ENCODE results near the gene EFNA5. TPM values are rescaled to one million over a fixed set of nuclear protein-coding genes. Genes with fewer than 3 reads are reported as not detected.

The EFNA5 gene
- total and polyA plus RNA-seq, 2 experiments from 2014 or later: 8.5 to 18.8 TPM

DNA sequence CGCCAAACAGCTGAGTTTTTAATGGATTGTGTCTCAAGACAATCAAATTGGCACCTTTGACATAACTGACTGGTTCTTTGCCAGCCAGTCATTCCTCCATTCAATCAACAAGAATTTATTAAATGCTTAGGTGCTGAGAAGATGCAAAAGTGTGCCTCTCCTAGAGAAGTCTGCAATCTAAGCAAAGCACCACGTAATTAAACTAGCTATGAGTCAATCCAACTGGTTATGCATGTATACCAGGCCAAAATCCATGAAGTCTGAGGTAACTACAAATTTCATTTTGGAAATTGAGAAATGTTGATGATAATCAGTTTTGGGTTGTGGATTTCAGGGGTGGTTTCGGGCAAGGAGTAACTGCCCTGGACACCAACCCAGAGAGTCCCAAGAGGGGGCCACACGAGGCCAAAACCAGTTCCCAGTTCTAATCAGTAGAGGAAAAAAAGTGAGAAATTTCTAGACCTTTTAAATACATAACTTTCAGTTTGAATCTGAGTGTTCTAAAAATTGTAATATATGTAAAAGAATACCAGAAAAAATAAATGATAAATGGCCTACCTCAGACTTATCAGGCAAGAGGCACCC lies 92.6 kb downstream of the EFNA5 start:
- H3K4me3 ChIP-seq: no peak overlapping the region
- H3K9me3 ChIP-seq (ENCODE audit: low read depth): no peaks in the 10 kb centered on the region
- H3K27me3 ChIP-seq: no peaks in the 10 kb centered on the region
- H2AFZ ChIP-seq: no peak overlapping the region
- peaks cover 79% of the 10 kb centered on the region for H3K79me2 ChIP-seq
- H3K27ac ChIP-seq: no peak overlapping the region
- DNase-seq (ENCODE audit: low spot score): no peak
- TF ChIP-seq, protein P1, sequence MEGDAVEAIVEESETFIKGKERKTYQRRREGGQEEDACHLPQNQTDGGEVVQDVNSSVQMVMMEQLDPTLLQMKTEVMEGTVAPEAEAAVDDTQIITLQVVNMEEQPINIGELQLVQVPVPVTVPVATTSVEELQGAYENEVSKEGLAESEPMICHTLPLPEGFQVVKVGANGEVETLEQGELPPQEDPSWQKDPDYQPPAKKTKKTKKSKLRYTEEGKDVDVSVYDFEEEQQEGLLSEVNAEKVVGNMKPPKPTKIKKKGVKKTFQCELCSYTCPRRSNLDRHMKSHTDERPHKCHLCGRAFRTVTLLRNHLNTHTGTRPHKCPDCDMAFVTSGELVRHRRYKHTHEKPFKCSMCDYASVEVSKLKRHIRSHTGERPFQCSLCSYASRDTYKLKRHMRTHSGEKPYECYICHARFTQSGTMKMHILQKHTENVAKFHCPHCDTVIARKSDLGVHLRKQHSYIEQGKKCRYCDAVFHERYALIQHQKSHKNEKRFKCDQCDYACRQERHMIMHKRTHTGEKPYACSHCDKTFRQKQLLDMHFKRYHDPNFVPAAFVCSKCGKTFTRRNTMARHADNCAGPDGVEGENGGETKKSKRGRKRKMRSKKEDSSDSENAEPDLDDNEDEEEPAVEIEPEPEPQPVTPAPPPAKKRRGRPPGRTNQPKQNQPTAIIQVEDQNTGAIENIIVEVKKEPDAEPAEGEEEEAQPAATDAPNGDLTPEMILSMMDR (IDR thresholded peaks at IDR 0.05; ENCODE audit: poor library complexity): no peak
- TF ChIP-seq EZH2 (IDR thresholded peaks at IDR 0.05; ENCODE audit: borderline replicate concordance) (no peak), EZH2phosphoT487 (IDR thresholded peaks at IDR 0.05; ENCODE audit: low read depth, severe bottlenecking, unreplicated experiment) (no peak)
- 93% methylated on average over 4 of the region's 4 CpGs for WGBS (ENCODE audit: low lambda C conversion rate, missing lambda C conversion rate)
- no peaks in the 10 kb centered on the region for H3K9me2 ChIP-seq (replicated peaks; ENCODE audit: insufficient read depth)
- H3K4me2 ChIP-seq: no peak overlapping the region
- H4K20me1 ChIP-seq (ENCODE audit: insufficient read depth, poor library complexity, severe bottlenecking): no peaks in the 10 kb centered on the region
- H3K4me1 ChIP-seq (ENCODE audit: insufficient read depth): no peaks in the 10 kb centered on the region
- H3K36me3 ChIP-seq (replicated peaks; ENCODE audit: insufficient read depth, low read depth): no peaks in the 10 kb centered on the region

DNA sequence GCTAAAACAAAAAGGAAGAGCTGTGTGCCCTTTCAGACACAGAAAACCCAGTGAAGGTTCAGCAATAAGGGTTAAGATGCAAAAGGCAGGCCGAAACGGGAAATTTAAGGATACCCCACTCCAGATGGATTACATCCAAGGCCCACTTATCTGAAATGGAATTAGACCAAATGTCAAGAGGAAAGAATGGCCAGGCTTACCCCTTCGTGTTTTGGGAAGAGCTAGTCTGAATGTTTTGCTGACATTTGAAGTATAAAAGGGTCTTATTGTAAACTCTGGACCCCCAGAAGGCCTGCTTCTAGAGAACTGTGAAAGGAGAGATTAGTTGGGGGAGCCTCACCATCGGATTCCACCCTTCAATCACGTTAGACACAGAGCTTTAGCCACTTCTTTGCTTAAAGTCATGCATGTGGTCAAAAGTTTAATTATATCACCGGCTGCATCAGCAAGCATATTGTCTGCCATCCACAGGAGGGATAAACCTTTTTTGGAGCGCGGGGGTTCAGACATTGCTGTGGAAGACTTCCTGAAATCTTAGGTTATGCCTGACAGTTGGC lies 93.3 kb downstream of the EFNA5 start:
- no peak for DNase-seq (ENCODE audit: low spot score)
- H3K4me2 ChIP-seq: no peak overlapping the region
- H4K20me1 ChIP-seq (ENCODE audit: insufficient read depth, poor library complexity, severe bottlenecking): no peaks in the 10 kb centered on the region
- peaks cover 79% of the 10 kb centered on the region for H3K79me2 ChIP-seq
- 66% methylated on average over 8 of the region's 8 CpGs for WGBS (ENCODE audit: low lambda C conversion rate, missing lambda C conversion rate)
- no peaks in the 10 kb centered on the region for H3K9me2 ChIP-seq (replicated peaks; ENCODE audit: insufficient read depth)
- H3K9me3 ChIP-seq (ENCODE audit: low read depth): no peaks in the 10 kb centered on the region
- TF ChIP-seq EZH2 (IDR thresholded peaks at IDR 0.05; ENCODE audit: borderline replicate concordance): no peak
- no peak overlapping the region for H3K27ac ChIP-seq
- H3K4me1 ChIP-seq (ENCODE audit: insufficient read depth): peaks cover 3% of the 10 kb centered on the region
- no peaks in the 10 kb centered on the region for H3K27me3 ChIP-seq
- no peak overlapping the region for H3K4me3 ChIP-seq
- H2AFZ ChIP-seq: no peak overlapping the region
- no peaks in the 10 kb centered on the region for H3K36me3 ChIP-seq (replicated peaks; ENCODE audit: insufficient read depth, low read depth)

DNA sequence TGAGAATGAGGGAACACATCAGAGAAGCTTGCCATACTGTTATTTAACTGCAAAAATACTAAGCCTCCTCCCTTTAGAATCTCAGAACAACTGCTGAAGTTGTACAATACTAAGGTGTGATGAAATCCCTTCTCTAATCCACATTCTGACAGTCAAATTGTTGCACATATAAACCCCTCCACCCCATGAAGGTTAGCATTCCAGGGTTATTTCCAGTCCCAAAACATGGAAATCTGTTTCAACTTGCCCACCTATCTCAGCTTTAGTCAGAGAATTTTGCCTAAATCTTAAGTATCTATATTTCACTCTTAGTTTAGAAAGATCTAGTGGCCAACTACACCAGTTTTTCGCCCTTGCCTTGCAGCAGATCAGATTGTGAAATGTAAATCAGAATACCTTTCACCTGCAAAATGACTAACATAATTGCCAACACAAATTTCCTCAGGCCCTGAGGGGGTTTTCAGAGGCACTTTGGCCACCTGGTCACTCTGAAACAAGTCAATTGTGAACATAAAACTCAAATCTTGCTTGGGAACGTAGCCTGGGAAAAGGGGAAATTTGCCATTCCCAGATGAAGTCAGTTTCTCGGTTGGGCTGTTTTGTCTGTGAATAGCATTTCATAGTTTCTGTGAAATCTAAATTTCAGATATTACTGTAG lies 93.9 kb downstream of the EFNA5 start:
- Histone ChIP-seq H3K27ac (no peak overlapping the region), H3K27me3 (no peaks in the 10 kb centered on the region), H3K36me3 (replicated peaks; ENCODE audit: insufficient read depth, low read depth) (no peaks in the 10 kb centered on the region), H3K9me2 (replicated peaks; ENCODE audit: insufficient read depth) (no peaks in the 10 kb centered on the region), H3K4me3 (no peak overlapping the region), H3K4me1 (ENCODE audit: insufficient read depth) (peaks cover 6% of the 10 kb centered on the region), H2AFZ (no peak overlapping the region), H3K9me3 (ENCODE audit: low read depth) (no peaks in the 10 kb centered on the region), H3K4me2 (no peak overlapping the region), H3K79me2 (peaks cover 73% of the 10 kb centered on the region), H4K20me1 (ENCODE audit: insufficient read depth, poor library complexity, severe bottlenecking) (no peaks in the 10 kb centered on the region)
- WGBS (ENCODE audit: low lambda C conversion rate, missing lambda C conversion rate): 88% methylated on average over 3 of the region's 3 CpGs
- TF ChIP-seq EZH2 (IDR thresholded peaks at IDR 0.05; ENCODE audit: borderline replicate concordance) (no peak), EZH2phosphoT487 (IDR thresholded peaks at IDR 0.05; ENCODE audit: low read depth, severe bottlenecking, unreplicated experiment) (no peak)
- TF ChIP-seq, protein P1 (IDR thresholded peaks at IDR 0.05; ENCODE audit: poor library complexity): no peak
- DNase-seq (ENCODE audit: low spot score): no peak

DNA sequence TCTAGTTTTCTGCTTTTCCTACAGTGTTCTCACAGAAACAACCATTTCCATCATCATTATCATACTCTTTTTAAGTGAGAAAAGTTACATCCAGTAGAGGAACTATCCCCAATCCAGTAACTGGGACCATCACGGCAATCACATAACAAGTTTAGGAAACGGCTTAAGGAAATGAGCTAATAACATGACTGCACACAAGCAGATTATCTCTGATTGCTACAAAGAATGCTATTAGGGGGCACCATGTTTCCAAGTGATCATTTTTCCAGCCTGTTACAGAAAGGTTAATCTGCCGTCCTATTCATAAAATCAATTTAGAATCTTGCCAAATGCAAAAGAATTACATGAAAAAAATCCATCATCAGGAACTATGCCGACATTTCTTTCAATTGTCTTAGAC lies 94.6 kb downstream of the EFNA5 start:
- TF ChIP-seq EZH2 (IDR thresholded peaks at IDR 0.05; ENCODE audit: borderline replicate concordance) (no peak), EZH2phosphoT487 (IDR thresholded peaks at IDR 0.05; ENCODE audit: low read depth, severe bottlenecking, unreplicated experiment) (no peak)
- TF ChIP-seq, protein P1 (IDR thresholded peaks at IDR 0.05; ENCODE audit: poor library complexity): no peak
- 71% methylated on average over 4 of the region's 4 CpGs for WGBS (ENCODE audit: low lambda C conversion rate, missing lambda C conversion rate)
- Histone ChIP-seq H2AFZ (no peak overlapping the region), H3K27me3 (no peaks in the 10 kb centered on the region), H3K4me1 (ENCODE audit: insufficient read depth) (peaks cover 13% of the 10 kb centered on the region), H3K36me3 (replicated peaks; ENCODE audit: insufficient read depth, low read depth) (no peaks in the 10 kb centered on the region), H3K9me2 (replicated peaks; ENCODE audit: insufficient read depth) (no peaks in the 10 kb centered on the region), H3K27ac (no peak overlapping the region), H3K4me2 (no peak overlapping the region), H3K79me2 (peaks cover 68% of the 10 kb centered on the region), H3K4me3 (no peak overlapping the region), H3K9me3 (ENCODE audit: low read depth) (no peaks in the 10 kb centered on the region), H4K20me1 (ENCODE audit: insufficient read depth, poor library complexity, severe bottlenecking) (no peaks in the 10 kb centered on the region)
- no peak for DNase-seq (ENCODE audit: low spot score)
